ENCODE results near the gene OTULINL.

Gene OTULINL

DNA sequence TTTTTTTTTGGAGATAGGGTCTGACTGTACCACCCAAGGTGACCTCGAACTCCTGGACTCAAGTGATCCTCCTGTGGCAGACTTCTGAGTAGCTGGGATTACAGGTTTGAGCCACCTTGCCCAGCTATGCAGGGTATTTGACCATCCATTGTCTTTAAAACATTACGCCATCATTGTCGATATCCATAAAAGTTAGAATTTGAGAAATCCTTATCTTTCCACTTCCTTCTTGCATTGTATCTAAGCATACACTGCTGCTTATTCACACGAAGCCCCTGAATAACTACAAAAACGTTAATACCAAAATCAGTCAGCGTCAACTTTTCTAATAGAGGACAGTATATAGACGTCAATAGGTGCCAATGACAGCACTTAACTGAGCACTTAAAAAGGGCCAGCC lies 5.4 kb upstream of the OTULINL start:
- in situ Hi-C loops (cut with MboI; ENCODE audit: low sequenced_read_pairs): no loop called here

DNA sequence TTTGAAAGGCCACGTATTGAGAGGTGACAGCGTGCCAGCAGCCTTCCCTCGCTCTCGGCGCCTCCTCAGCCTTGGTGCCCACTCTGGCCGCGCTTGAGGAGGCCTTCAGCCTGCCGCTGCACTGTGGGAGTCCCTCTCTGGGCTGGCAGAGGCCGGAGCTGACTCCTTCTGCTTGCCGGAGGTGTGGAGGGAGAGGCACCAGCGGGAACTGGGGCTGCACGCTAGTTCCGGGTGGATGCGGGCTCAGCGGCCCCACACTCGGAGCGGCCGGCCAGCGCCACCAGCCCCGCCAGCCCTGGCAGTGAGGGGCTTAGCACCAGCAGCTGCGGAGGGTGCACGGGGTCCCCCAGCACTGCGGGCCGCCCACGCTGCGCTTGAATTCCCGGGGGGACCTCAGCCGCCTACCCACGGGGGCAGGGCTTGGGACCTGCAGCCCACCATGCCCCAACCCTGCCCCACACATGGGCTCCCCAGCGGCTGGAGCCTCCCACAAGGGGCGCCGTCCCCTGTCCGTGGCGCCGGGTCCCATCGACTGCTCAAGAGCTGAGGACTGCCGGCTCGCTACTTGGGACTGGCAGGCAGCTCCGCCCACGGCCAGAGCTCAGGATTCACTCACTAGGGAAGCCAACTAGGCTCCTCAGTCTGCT lies 4.4 kb upstream of the OTULINL start:
- in situ Hi-C loops (cut with MboI; ENCODE audit: low sequenced_read_pairs): no loop called here

DNA sequence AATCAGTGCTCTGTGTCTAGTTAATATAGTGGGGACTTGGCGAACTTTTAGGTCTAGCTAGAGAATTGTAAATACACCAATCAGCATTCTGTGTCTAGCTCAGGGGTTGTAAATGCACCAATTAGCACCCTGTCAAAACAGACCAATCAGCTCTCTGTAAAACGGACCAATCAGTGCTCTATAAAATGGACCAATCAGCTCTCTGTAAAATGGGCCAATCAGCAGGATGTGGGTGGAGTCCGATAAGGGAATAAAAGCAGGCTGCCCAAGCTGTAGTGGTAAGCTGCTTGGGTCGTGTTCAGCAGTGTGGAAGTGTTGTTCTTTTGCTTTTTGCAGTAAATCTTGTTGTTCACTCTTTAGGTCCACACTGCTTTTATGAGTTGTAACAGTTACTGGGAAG lies 3.6 kb upstream of the OTULINL start:
- in situ Hi-C loops (cut with MboI; ENCODE audit: low sequenced_read_pairs): no loop called here

DNA sequence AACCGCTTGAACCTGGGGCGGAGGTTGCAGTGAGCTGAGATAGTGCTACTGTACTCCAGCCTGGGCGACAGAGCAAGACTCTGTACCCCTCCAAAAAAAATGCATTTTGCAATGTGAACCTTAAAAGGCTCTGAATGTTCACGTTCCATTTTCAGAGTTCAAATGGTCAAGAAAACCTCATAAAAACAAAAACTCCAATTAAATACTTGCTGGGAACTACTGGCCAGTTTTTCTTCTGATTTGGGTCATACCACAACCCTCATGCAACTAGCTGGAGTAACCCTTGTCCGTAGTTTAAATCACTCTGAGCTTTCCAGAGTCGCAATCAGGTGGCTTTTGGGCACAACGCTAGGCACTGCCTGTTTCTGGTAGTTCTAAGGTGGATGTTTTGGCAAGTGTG lies 2.3 kb upstream of the OTULINL start:
- in situ Hi-C loops (cut with MboI; ENCODE audit: low sequenced_read_pairs): no loop called here

DNA sequence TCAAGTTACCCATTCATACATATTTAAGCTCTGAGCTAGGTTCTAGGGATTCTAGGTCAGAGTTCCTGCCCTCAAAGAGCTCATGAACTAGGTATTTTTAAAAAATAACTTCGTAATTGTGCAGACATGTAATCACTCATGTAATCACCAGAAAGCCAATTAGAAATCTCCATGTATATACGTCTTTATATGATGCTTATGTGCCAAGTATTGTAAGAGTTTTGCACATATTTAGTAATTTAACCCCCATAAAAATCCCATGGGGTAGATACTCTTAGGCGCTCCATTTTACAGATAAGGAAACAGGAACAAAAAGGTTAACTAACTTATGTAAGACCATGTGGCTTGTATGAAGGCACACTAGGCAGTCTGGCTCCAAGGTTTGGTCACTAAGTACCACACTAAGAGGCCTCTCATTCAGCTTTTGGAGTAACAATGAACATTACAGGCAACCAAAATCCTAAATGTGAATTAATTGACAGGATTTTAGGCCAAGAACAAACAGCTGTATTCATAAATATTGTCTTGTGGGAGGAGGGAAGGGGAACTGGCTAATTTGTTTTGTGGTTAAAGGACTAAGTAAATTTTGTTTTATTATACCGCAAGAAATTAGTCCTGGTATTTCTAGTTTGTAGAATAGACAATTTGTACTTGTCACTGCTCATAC lies 1.7 kb upstream of the OTULINL start:
- in situ Hi-C loops (cut with MboI; ENCODE audit: low sequenced_read_pairs): no loop called here

DNA sequence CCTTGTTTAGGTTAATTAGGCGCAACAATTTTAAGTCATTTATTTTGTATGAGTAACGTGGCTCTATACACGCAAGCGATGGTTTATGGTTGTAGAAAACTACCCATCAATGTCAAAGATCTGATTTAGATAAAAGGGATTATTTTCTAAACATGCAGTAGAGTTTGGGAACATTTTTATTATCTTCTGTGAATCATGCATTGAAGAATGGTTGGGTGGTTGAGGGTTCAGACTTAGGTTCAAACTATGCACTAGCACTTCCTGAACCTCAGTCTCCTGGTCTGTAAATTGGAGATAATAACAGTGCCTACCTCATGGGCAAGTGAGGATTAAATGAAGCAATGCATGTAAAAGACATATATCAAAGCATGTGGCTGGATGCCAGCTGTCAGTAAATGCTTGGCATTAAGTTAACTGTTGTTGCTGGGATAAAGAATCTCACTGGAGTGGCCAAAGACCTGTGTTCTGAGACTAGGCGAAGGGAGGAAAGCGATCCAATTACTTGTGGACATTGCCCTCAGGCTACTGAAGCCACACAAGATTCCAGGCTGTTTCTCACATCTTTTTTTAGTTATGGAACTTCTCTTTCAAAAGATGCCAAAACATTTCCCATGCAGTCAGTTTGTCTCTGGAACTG lies 1.1 kb upstream of the OTULINL start:
- in situ Hi-C loops (cut with MboI; ENCODE audit: low sequenced_read_pairs): no loop called here

DNA sequence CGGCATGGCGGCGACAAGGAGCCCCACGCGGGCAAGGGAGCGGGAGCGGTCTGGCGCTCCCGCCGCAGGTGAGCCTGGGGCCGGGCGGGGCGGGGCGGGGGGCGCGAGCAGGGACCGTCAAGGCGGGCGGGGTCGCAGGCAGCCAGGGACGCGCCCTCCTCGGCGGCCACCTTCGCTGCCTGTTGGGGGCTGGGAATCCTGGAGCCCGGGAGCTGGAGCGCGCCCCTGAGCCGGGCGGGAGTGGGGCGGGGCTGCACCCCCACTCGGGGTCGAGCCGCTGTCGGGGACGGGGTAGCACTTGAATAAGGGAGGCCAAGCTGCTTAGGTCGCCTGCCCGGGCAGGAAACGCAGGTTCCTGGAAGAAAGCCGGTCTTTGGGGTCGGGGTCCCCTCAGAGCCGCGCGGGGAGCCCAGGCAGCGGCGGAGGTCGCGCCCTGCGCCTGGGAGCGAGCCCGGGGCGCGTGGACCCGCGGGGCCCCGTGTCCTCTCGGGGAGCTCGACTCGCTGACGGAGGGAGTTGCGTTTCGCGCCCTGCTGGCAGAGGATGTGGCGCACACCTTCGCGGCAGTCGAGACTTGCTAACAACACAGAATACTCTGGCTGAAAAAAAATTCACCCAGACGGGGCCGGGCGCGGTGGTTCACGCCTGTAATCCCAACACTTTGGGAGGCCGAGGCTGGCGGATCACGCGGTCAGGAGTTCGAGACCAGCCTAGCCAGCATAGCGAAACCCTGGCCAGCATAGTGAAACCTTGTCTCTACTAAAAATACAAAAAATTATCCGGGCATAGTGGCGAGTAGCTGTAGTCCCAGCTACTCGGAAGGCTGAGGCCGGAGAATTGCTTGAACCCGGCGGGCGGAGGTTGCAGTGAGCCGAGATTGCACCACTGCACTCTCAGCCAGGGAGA lies 552 bp downstream of the OTULINL start:
- in situ Hi-C loops (cut with MboI; ENCODE audit: low sequenced_read_pairs): no loop called here

DNA sequence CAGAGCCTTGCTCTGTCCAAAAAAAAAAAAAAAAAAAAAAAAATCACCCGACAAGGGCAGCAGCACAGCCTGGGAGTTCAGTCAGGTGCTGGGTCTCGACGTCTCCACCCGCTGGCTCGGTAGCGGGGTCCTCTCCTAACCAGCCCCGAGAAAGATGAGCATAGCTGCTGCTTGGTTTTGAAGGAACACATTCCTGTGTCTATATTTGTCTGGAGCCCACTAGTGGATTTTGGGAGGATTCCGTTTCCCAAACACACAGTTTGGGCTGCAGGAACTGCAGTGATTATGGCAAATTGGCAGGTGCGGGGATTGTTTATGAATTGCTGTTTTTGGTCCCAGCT lies 1.2 kb downstream of the OTULINL start:
- in situ Hi-C loops (cut with MboI; ENCODE audit: low sequenced_read_pairs): no loop called here

DNA sequence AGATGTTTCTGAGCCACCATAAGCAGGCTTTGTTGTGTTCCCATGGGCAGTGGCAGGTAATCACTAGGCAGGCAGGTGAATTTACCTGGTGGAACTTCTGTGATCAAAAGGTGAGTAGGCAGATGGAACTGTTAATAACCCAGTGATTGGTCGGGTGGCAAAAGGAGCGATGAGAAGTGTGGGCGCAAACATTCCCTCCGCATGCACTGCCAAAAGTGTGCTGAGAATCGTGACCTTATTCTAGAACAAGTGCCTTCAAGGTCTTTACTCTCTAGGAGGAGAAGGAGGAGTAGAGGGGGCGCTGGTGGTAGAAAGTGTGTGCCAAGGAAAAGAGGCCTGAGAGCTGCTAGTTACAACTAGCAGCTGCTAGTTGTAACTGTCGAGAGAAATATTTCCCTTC lies 3.3 kb downstream of the OTULINL start:
- in situ Hi-C loops (cut with MboI; ENCODE audit: low sequenced_read_pairs): no loop called here

DNA sequence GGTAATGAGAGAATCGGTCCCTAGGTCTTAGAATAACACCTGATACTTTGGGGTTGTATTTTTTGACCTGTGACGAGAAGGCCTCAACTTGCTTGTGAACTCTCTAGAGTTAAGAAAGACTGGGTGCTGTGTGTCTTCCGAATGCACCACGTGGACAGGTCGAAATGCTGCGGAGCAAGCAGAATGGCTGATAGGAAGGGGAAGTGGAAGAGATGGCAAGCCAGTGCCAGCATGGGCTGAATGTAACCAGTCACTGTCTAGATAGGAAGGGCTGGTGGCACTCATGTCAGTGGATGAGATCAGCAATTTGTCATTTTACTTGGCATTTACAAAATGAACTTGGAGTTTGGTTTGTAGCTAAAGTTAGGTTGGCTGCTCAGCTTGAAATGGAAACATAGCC lies 5.6 kb downstream of the OTULINL start:
- in situ Hi-C loops (cut with MboI; ENCODE audit: low sequenced_read_pairs): no loop called here

DNA sequence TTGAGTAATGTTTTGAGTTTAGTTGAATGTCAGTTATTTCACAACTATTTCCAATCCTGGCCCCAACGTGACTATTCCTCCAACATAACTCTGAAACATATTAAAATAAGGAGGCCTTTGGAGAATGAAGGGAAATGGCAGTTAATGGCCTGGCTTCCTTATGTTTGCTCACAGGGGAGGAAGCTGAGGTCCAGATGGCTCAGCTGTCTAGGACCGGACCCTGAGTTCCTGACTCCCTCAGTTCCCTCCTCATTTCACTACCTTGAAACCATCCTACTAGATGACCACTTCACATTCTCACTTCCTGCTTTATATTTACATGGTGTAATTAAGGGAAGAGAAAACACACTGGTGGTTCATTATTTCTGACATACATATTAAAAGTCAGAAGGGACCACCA lies 6.6 kb downstream of the OTULINL start:
- in situ Hi-C loops (cut with MboI; ENCODE audit: low sequenced_read_pairs): no loop called here

DNA sequence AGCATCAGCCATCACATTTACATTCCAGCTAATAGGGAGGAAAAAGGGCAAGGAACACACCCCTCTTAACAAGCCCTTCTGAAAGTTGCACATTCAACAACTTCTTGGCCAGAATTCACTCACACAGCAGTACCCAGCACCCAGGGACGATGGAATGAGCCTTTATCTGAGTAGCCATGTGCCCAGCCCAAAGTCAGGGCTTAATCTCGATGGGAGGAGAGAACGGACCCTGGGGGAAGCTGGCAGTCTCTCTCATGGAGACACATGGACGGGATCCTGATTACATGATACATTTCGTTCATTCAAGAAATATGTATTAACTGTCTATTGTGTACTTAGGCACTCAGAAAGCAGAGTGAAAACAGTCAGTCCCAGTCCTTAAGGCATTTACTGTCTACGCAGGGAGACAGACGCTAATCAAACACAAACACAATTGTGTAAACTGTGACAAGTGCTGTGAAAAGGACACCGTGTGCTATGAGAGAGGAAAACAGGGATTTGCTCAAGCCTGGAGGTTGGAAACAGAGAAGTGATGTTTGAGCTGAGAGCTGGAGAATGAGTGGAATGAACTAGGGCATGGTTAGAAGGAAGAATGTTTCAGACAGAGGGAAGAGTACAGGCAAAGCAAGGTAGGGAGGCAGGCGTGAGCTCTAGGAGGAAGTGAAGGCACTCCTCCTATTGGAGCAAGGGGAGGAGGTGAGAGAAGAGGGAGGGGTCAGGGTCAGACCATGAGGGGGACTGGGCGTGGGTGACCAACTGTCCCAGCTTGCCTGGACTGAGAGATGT lies 7.4 kb downstream of the OTULINL start:
- in situ Hi-C loops (cut with MboI; ENCODE audit: low sequenced_read_pairs): no loop called here

DNA sequence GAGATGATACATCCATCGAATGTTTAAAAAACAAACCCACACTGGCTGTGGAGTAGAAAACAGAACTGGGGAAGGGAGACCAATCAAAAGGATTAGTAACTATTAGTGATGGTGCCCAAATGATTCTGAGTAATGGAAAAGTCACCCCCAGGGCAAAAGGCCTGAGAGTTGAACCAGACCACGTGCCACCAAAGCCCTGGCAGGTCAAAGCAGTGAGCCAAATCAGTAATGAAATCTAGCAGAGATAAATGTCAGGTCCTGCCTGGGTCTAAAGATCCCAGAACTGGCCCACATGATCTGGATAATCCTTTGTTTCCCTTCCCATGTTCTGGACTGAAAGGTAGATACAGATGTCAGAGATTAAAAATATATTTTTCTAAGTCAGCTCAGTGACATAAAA lies 9.4 kb downstream of the OTULINL start:
- in situ Hi-C loops (cut with MboI; ENCODE audit: low sequenced_read_pairs): no loop called here

DNA sequence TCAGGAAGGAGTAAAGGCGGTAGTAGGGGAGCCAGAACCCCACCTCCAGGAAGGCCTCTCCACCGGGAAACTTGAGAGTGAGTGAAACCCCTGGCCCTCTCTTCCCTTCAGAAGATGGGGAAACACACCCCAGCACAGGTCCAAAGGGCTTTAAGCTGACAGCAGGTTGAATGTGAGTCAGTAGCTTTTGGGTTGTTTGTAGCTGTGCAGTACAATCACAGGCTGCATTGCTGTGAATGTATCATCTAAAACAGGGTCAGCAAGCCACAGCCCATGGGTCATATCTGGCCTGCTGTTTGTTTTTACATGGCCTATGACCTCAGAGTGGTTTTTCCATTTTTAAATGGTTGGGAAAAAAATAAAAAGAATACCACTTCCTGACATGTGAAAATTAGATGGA lies 10.0 kb downstream of the OTULINL start:
- in situ Hi-C loops (cut with MboI; ENCODE audit: low sequenced_read_pairs): no loop called here

DNA sequence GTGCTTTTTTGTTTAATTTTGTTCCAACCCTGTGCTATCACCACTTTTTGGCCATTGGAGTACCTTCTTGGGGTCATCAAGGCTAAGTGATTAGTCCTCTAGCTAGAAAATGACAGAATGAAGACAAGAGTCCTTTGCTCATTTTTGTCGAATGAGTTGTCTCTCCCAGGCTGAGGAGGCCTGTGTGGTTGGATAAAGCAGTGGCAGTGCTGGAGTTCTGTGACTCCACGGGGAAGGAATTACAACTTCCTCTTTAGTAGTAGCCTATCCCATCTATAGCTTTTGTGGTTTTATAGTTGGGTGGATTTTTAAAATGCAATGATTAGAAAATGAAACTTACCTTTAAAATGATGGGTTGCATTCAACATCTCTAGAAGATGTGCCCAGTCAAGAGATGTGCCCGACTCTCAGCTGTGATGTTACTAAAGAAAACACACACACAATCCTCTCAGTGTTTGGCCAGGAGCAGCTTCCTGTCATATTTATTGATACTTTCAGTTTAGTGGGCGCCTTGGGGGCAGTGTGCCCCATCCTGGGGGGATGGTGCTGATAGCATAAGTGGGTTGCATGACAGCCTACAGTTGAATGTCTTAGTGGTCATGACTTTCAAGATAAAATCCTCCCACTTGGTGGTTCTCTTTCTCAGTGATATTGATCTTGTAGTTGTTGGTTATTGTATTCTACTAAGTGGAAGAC lies 11.9 kb downstream of the OTULINL start:
- in situ Hi-C loops (cut with MboI; ENCODE audit: low sequenced_read_pairs): no loop called here

DNA sequence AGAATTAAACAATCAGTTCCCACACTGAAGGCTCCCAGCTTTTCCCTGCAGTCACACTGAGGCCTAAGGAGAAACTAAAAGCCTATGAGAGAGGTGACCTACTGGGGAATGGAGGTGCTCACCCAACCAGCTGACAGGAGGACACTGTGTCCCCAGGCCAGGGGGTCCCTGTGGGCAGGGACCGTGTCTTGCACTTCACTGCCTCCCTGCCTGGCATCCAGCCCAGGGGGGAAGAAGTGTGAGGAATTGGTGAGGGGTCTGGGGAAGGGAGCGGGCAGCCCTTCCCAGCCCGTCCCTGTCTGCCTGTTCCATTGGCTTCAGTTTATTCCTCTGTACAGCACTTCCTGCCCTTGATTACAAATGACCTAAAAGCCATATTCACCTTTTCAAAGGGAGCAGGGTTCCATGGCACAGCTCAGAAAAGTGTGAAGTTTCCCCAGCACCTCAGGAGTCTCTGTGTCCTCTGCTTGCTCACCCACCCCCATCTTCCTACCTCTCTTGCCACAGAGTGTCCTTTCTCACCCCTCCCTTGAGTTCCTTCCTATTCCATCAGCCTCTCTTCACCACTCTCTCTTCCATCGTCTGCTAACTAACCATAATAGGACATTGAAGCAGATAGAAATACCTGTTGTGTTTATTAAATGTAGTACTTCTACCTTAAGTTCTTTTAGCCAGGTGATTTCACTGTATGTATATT lies 12.9 kb downstream of the OTULINL start:
- in situ Hi-C loops (cut with MboI; ENCODE audit: low sequenced_read_pairs): no loop called here

DNA sequence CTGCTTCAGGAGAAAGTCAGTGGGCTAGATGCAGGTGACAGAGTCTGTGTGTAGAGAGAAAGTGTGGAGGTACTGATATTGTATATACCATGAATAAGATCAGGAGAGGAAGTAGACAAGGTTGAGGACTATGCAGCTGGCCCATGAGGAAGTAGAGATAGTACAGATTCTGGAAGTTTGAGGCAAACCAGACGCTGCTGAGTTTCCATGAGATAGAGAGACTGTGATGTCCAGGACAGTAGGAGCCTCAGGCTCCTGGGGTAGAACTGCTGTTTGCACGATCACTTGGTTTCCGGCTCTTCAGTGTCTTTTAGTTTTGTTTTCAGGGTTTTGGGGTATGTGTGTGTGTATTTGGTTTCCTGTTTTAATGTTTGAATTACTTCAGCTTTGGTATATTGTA lies 13.6 kb downstream of the OTULINL start:
- in situ Hi-C loops (cut with MboI; ENCODE audit: low sequenced_read_pairs): no loop called here

DNA sequence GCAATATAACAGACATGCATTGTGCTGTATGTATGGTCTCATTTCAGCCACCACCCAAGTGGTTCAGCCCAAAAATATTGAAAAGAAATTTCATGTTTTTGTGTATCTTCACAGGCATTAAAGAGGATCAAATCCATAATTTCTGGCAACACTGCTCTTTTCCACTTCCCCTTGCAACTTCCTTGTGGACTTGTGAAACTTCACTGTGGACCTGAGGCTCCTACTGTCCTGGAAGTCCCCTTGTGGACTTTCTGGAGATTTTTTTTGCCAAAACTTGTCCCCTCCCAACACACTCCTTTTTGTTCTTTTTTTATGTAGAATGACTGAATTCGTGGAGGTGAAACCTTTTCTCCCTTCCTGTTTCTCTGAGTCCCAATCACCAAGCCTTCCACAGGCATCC lies 14.3 kb downstream of the OTULINL start:
- in situ Hi-C loops (cut with MboI; ENCODE audit: low sequenced_read_pairs): no loop called here

DNA sequence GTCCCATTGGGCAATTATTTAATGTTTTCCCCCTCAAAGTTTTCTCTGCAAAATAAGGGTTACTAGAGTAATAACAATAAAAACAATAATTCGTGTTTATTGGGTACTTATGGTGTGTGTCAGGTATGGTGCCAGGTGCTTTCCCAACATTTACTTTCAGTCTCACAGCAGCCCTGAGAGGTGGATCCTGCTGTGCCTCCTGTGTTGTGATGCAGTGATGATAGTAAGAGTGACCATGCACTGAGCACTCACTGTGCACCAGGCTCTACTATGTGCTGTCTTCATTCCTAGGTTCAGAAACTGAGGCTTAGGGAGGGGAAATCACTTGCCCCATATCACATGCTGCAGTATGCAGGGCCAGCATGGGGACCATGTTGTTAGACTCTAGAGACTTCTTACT lies 15.5 kb downstream of the OTULINL start:
- in situ Hi-C loops (cut with MboI; ENCODE audit: low sequenced_read_pairs): no loop called here

DNA sequence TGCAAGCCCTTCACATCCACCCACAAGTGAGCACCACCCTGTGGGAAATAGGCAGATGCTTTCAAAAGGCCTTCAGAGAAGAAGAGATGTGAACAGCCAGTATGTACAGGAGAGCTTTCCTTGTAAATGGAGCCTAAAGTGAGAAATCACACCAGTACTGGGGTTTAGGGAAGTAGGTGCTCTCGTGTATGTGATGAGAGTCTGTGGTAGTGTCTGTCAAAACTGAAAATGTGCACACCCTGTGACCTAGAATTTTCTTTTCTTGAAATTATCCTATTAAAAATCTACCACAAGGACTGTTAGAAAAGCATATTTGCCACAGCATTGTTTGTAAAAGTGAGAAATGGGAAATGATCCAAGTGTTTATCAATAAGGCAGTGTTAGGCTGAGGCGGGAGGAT lies 16.6 kb downstream of the OTULINL start:
- in situ Hi-C loops (cut with MboI; ENCODE audit: low sequenced_read_pairs): no loop called here
